ENCODE measurements around the gene ALPK1.
"Not testable (repeated sequence)": the region's sequence is repeated elsewhere in the genome, so short reads cannot be mapped to it uniquely, and the experiment has no call there.

The ALPK1 gene

GRCh38 chr4:112381996-112382692, 85.0 kb downstream of the ALPK1 start:
- DNase-seq = no peak

DNA sequence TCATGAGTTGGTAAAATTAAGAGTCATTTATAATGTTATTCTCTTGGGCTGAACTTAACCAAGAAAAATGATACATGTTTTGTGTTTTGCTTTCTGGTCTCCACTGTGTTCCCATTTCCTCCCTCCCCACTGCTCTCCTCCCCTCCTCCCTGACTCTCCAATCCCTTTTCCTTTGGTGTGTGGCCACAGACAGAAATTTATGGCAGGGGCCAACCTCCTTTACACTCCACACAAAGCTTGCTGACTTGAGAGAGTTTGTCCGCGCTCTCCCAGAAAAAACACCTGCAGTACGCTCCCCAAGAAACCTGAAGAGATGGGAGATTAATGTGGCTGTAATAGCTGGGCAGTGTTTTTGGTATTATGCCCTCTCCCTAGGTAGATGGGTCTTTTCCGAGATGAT, 88.9 kb downstream of the ALPK1 start:
- no peak for DNase-seq

DNA sequence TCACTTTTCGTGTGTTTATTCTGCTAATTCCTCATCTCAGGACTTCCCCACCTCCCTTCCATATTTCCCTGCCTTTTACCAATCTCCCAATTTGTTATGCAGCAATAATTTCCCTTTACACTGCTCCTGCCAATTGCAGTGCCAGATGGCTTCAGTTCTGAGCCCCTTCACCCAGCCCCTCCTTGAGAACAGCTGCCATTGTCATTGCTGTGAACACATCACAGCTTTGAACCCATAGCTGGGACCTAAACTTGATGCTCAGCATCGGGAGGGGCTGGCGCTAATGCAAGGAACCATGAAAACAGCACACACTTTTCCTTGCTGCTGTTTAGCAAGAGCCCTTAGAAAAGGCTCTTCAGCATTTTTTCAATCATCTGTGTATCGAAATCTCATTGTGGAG, 104.9 kb downstream of the ALPK1 start:
- DNase-seq = no peak

- DNase-seq = no peak
These were observed 106.2 kb downstream of the ALPK1 start for GRCh38 chr4:112403101-112403945.

DNA sequence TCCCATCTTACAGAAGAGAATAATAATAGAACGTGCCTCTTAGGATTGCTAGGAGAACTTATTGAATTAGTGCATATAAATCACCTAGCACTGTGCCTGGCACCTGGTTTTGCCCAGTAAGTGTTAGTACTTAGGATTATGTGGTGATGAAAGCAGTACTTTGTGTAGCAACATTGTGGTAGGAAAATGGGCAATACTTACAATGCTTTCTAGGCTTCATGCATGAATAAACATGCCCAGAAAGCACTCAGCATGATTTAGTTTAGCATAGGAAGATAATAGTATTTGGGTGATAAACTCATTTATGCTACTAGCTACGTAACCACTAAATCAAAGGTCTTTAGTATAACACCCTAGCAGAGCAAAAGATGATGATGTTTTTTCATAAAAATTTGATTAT, 113.2 kb downstream of the ALPK1 start:
- DNase-seq = no peak

GRCh38 chr4:112410804-112411203, 113.6 kb downstream of the ALPK1 start:
- DNase-seq = no peak

- no peak for DNase-seq
These were observed 114.8 kb downstream of the ALPK1 start for GRCh38 chr4:112411781-112412550.

DNA sequence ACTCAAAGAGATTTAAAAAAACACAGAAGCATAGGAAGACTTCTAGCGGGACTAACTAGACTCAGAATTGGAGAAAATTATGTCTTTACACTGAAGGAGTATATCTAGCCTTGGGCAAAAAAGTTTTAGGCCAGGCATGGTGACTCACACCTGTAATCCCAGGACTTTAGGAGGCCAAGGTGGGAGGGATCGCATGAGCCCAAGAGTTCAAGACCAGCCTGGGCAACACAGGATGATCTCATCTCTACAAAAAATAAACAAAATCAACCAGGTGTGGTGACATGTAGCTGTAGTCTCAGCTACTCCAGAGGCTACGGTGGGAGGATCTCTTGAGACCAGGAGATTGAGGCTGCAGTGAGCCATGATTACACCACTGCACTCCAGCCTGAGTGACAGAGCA, 119.3 kb downstream of the ALPK1 start:
- no peak for DNase-seq

GRCh38 chr4:112418092-112418491, 120.9 kb downstream of the ALPK1 start:
- no peak for DNase-seq

GRCh38 chr4:112421911-112422310, 124.7 kb downstream of the ALPK1 start:
- DNase-seq = no peak

DNA sequence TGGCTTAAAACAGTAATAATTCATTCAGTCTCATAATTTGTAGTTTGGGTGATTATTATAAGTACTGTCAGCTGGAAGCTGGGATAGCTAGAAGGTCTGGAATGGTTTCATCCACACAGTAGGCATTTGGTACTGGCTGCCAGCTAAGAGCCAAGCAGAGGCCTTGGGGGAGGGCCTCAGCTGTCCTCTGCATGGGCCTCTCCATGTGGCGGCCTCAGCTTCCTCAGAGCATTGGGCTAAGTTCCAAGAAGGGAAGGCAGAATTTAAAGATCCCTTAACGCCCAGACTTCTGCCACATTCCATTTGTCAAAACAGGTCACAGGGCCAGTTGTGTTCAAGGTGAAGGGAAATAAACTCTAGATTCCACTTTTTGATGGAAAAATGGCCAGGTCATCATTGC, 125.5 kb downstream of the ALPK1 start:
- no peak for DNase-seq

- DNase-seq = no peak
These were observed 126.4 kb downstream of the ALPK1 start for GRCh38 chr4:112423591-112423990.

GRCh38 chr4:112425823-112426222, 128.7 kb downstream of the ALPK1 start:
- DNase-seq = no peak

- DNase-seq = no peak
These were observed 129.2 kb downstream of the ALPK1 start for GRCh38 chr4:112426416-112426815.

- no peak for DNase-seq
These were observed 134.0 kb downstream of the ALPK1 start for GRCh38 chr4:112431158-112431557.

GRCh38 chr4:112436987-112437386, 139.8 kb downstream of the ALPK1 start:
- no peak for DNase-seq

GRCh38 chr4:112442226-112442625, 145.1 kb downstream of the ALPK1 start:
- DNase-seq = not testable (repeated sequence)

GRCh38 chr4:112448306-112449132, 151.3 kb downstream of the ALPK1 start:
- no peak for DNase-seq

GRCh38 chr4:112449708-112450107, 152.5 kb downstream of the ALPK1 start:
- no peak for DNase-seq

DNA sequence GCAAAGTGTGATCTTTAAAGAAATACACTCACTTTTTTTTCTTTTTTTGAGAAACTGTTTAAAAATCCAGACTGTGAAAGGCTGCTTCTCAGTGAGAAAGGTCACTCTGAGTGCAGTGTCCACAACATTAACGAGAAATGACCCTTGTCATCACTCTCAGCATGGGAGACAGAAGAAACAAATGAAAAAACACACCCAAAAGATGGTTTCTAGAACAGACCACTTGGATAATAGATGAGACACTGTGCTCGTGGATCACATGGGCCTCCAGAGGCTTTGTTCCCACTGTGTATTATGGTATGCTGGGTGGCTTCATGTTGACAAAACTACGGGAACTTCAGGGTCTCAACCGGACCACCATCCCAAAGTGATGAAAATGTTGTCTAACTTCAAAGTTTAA, 153.9 kb downstream of the ALPK1 start:
- DNase-seq = no peak

- DNase-seq = no peak
These were observed 154.7 kb downstream of the ALPK1 start for GRCh38 chr4:112451831-112452230.

- no peak for DNase-seq
These were observed 156.2 kb downstream of the ALPK1 start for GRCh38 chr4:112453321-112453720.

DNA sequence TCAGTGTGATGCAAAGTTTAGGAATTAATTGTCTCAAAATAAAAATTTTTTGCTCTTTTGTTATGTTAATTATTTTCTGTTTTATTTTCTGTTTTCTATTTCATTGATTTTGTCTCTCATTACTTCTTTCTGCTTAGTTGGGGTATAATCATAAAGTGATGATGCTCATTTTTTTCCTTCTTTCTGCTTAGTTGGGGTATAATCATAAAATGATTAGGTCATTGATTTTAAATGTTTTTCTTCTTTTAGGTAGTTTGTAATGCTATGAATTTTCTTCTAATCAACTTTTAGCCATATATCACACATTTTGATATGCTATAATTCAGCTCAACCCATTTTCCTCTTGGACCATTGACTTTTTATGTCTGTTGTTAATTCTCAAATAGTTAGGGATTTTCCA, 175.1 kb downstream of the ALPK1 start:
- no peak for DNase-seq

Measured in activated naive CD4-positive, alpha-beta T cell (primary cell).